ENCODE measurements around the gene SYT15. TPM values are rescaled to one million over a fixed set of nuclear protein-coding genes. Genes with fewer than 3 reads are reported as not detected.

SYT15 gene
- total RNA-seq, 1 experiment from 2014 or later, result 0.43 TPM

DNA sequence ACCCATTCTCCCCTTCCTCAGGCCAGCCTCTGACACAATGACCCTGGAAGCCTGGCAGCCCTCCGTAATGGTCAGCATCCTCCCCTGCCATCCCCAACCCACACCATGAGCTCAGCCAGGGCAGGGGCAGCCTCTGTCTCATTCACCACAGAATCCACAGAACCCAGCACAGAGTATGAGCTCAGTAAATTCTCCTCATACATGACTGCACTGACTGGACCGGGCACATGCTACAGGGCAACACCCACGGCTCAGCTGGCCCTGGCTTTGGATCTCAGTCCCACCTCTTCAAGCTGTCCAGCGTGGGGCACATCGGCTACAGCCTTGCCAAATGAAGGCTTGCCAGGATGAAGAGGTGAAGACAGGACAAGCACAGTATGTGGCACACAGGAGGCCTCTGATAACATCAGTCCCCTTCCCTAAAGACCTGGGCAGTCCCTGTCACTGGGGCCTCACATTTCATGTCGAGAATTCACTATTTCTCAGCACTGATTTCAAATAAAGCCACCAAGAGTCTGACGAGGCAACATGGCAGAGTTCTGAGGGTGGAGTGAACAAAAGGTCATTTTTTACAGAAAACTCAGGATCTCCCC is 30.3 kb upstream of the SYT15 start:
- ChIA-PET CTCF (interaction anchor here (0.7 to 1.1 kb wide), 2 partner anchors 8 to 10 kb away, joined by 3 to 5 read pairs; no protein-coding TSS in a partner anchor), POLR2A (interaction anchor here (1.0 kb wide), 1 partner anchor 9 kb away, joined by 3 read pairs; no protein-coding TSS in a partner anchor)
- Mint-ChIP-seq H3K4me1 (ENCODE audit: low read depth, unreplicated experiment) (peaks cover 11% of the 10 kb centered on the region), H3K4me3 (ENCODE audit: unreplicated experiment) (no peak overlapping the region), H3K36me3 (ENCODE audit: insufficient read depth, unreplicated experiment) (no peaks in the 10 kb centered on the region), H3K9me3 (ENCODE audit: unreplicated experiment) (no peaks in the 10 kb centered on the region), H3K27me3 (ENCODE audit: insufficient read depth, unreplicated experiment) (no peaks in the 10 kb centered on the region), H3K27ac (ENCODE audit: unreplicated experiment) (no peak overlapping the region)
- Histone ChIP-seq H3K36me3 (ENCODE audit: control insufficient read depth, insufficient read depth, low read length) (no peaks in the 10 kb centered on the region), H3K4me1 (peaks cover 40% of the 10 kb centered on the region), H3K4me3 (ENCODE audit: low read depth, low read length) (no peak overlapping the region), H3K9me3 (no peaks in the 10 kb centered on the region), H3K27me3 (replicated peaks; ENCODE audit: control insufficient read depth, insufficient read depth, low read length) (no peaks in the 10 kb centered on the region)
- no TSS peak for BruUV-seq (replicated peaks)
- intact Hi-C loops (cut with micrococcal nuclease; ENCODE audit: unreplicated experiment), result no loop called here
- DNase-seq, result peak in 1 of 2 experiments; percentile 42
- TF ChIP-seq, protein P1, sequence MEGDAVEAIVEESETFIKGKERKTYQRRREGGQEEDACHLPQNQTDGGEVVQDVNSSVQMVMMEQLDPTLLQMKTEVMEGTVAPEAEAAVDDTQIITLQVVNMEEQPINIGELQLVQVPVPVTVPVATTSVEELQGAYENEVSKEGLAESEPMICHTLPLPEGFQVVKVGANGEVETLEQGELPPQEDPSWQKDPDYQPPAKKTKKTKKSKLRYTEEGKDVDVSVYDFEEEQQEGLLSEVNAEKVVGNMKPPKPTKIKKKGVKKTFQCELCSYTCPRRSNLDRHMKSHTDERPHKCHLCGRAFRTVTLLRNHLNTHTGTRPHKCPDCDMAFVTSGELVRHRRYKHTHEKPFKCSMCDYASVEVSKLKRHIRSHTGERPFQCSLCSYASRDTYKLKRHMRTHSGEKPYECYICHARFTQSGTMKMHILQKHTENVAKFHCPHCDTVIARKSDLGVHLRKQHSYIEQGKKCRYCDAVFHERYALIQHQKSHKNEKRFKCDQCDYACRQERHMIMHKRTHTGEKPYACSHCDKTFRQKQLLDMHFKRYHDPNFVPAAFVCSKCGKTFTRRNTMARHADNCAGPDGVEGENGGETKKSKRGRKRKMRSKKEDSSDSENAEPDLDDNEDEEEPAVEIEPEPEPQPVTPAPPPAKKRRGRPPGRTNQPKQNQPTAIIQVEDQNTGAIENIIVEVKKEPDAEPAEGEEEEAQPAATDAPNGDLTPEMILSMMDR (IDR thresholded peaks at IDR 0.05; ENCODE audit: insufficient read depth in 1 of 2, low read depth in 1 of 2, low read length in 1 of 2, severe bottlenecking in 1 of 2, unreplicated experiment in 1 of 2), result no peak

DNA sequence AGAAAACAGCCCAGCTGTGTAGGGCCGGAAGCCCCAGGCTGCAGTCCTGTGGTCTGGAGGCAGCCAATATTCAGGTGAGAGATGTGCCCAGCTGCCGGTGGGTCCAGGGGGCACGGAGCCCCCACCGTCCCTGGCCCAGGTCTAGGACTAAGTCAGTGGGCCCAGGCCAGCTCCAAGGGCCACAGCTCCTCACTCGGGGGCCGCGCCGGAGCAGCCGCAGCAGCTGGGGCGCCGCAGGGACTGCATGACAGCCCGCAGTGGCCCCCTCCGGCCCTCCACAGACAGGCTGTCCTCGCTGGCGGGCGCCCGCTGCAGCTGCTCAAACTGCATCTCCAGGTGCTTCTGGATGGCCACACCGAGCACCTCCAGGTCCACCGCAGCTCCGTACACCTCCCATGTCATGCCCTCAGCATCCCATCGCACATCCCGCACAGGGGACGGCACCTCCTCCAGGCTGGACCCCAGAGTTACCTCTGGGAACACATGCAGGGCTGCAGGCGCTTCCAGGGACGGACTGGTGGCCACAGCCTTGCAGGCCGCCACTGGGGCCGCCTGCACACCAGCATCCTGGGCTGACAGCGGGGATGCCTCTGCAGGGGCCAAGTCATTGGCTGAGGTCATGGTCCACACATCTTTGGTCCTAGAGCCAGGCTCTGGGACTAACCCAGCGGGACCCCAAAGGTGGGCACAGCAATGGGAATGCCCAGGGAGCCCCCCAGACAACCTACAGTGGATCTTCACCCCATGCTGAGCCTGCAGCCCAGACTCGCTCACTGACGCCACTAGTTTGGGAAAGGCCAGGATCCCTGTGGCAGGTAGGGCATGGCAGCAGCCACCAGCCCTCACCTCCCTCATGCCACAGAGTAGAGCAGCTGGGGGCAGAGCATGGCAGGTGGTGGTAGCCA is 29.5 kb upstream of the SYT15 start:
- H3K27me3 ChIP-seq (replicated peaks; ENCODE audit: control insufficient read depth, insufficient read depth, low read length), result no peaks in the 10 kb centered on the region
- TF ChIP-seq, protein P1 (IDR thresholded peaks at IDR 0.05; ENCODE audit: insufficient read depth in 1 of 2, low read depth in 1 of 2, low read length in 1 of 2, severe bottlenecking in 1 of 2, unreplicated experiment in 1 of 2), result no peak
- Mint-ChIP-seq H3K4me3 (ENCODE audit: unreplicated experiment) (no peak overlapping the region), H3K36me3 (ENCODE audit: insufficient read depth, unreplicated experiment) (no peaks in the 10 kb centered on the region), H3K27ac (ENCODE audit: unreplicated experiment) (no peak overlapping the region), H3K27me3 (ENCODE audit: insufficient read depth, unreplicated experiment) (no peaks in the 10 kb centered on the region), H3K9me3 (ENCODE audit: unreplicated experiment) (no peaks in the 10 kb centered on the region), H3K4me1 (ENCODE audit: low read depth, unreplicated experiment) (peaks cover 11% of the 10 kb centered on the region)
- BruUV-seq (replicated peaks), result no TSS peak
- intact Hi-C loops (cut with micrococcal nuclease; ENCODE audit: unreplicated experiment), result no loop called here
- no peaks in the 10 kb centered on the region for H3K36me3 ChIP-seq (ENCODE audit: control insufficient read depth, insufficient read depth, low read length)
- ChIA-PET CTCF (interaction anchor here (1.1 kb wide), 1 partner anchor 9 kb away, joined by 5 read pairs; no protein-coding TSS in a partner anchor), POLR2A (interaction anchor here (1.0 kb wide), 1 partner anchor 10 kb away, joined by 3 read pairs; no protein-coding TSS in a partner anchor)
- H3K4me1 ChIP-seq, result peaks cover 38% of the 10 kb centered on the region
- no peaks in the 10 kb centered on the region for H3K9me3 ChIP-seq
- no peak overlapping the region for H3K4me3 ChIP-seq (ENCODE audit: low read depth, low read length)
- DNase-seq, result peak in 1 of 2 experiments; percentile 48

DNA sequence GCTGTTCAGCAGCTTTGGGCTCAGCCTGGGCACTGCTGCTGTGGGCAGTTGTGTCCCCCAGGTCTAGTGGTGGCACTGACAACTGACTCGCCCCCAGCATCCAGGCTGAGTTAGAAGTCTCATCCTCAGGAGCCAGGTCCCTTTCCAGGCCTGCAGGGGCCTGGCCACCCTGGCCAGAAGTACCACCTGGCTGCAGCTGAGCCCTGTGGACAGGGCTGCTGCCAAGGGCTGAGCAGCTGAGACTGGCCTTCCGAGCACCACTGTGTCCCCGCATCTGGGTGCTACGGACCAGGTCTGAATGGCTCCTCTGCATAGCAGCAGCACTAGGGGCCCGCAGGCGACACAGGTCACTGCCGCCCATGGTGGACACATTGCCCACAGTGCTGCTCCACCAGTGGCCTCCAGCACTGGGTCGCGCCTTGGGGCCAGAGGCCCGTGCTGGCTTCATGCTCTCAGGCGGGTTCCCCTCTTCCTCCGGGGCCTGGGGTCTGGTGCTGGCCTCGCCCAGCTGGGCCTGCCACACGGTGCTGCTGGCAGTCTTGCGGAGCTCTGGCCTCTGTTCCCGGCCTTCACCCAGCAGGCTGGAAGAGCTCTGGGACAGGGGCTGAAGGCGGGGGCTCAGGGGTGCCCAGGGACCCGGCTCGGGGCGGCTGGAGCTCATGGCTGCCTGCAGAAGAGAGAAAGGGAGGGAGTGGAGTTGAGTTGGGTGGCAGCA is 28.7 kb upstream of the SYT15 start:
- Mint-ChIP-seq H3K4me1 (ENCODE audit: low read depth, unreplicated experiment) (peaks cover 4% of the 10 kb centered on the region), H3K4me3 (ENCODE audit: unreplicated experiment) (no peak overlapping the region), H3K36me3 (ENCODE audit: insufficient read depth, unreplicated experiment) (no peaks in the 10 kb centered on the region), H3K27ac (ENCODE audit: unreplicated experiment) (no peak overlapping the region), H3K27me3 (ENCODE audit: insufficient read depth, unreplicated experiment) (no peaks in the 10 kb centered on the region), H3K9me3 (ENCODE audit: unreplicated experiment) (no peaks in the 10 kb centered on the region)
- no TSS peak for BruUV-seq (replicated peaks)
- TF ChIP-seq, protein P1 (IDR thresholded peaks at IDR 0.05; ENCODE audit: insufficient read depth in 1 of 2, low read depth in 1 of 2, low read length in 1 of 2, severe bottlenecking in 1 of 2, unreplicated experiment in 1 of 2), result no peak
- peak in 1 of 2 experiments; percentile 43 for DNase-seq
- Histone ChIP-seq H3K36me3 (ENCODE audit: control insufficient read depth, insufficient read depth, low read length) (no peaks in the 10 kb centered on the region), H3K4me1 (peaks cover 31% of the 10 kb centered on the region; the same call in 1 of the 2 replicates), H3K4me3 (ENCODE audit: low read depth, low read length) (no peak overlapping the region), H3K27me3 (replicated peaks; ENCODE audit: control insufficient read depth, insufficient read depth, low read length) (no peaks in the 10 kb centered on the region), H3K9me3 (no peaks in the 10 kb centered on the region)
- ChIA-PET POLR2A (no interaction called here), CTCF (no interaction called here)
- intact Hi-C loops (cut with micrococcal nuclease; ENCODE audit: unreplicated experiment), result no loop called here
